G401 (cell line): ENCODE data around the gene TMEM235. TPM values are rescaled to one million over a fixed set of nuclear protein-coding genes. Genes with fewer than 3 reads are reported as not detected.

Source experiments
- DNase-seq: peaks from one replicate; pipeline ENCODE4 v3.0.0-alpha.2; 2015; ENCODE audit warnings: low spot score
- in situ Hi-C: cut with HindIII; loops from 2 replicates; pipeline ENCODE4 v1.10.0; 2016; ENCODE audit warnings: low sequenced_read_pairs, mixed read lengths
- total RNA-seq: library from RNA; depleted of rRNA; stranded (reverse); fragments of >200 nt; shearing (Covaris generic); gene quantifications from 2 replicates; pipeline ENCODE4 v1.2.3, GENCODE V29; 2014; rRNA removed

TMEM235 gene
- total RNA-seq, 1 experiment from 2014 or later: not detected

- in situ Hi-C loops: no loop called here
- no peak for DNase-seq
Observed at GRCh38 chr17:78289004-78289403, 57.6 kb downstream of the TMEM235 start.

- peak; percentile 75 for DNase-seq
- in situ Hi-C loops: no loop called here
Observed at GRCh38 chr17:78289802-78290363, 58.5 kb downstream of the TMEM235 start.

Other genes with a start within 250 kb of the TMEM235 start
- 50.5 and 69.0 TPM in 2 replicates for gene TMC6, start 102.9 kb upstream of the TMEM235 start, total RNA-seq
- gene TMC8, start 100.9 kb upstream of the TMEM235 start, total RNA-seq: 0.14 TPM in 1 of 2 replicates, not detected in the other
- not detected in 2 replicates for gene C17orf99, start 85.2 kb upstream of the TMEM235 start, total RNA-seq
- gene SYNGR2, start 63.0 kb upstream of the TMEM235 start, total RNA-seq: 67.0 and 71.8 TPM in 2 replicates
- gene TK1, start 44.6 kb upstream of the TMEM235 start, total RNA-seq: 76.8 and 84.5 TPM in 2 replicates
- gene AFMID, start 44.3 kb upstream of the TMEM235 start, total RNA-seq: 43.1 and 60.6 TPM in 2 replicates
- 170 and 172 TPM in 2 replicates for gene BIRC5, start 17.4 kb upstream of the TMEM235 start, total RNA-seq
- gene SOCS3, start 128.4 kb downstream of the TMEM235 start, total RNA-seq: 72.7 and 90.1 TPM in 2 replicates
- 16.3 and 43.0 TPM in 2 replicates for gene PGS1, start 147.0 kb downstream of the TMEM235 start, total RNA-seq